Measurements from ENCODE around the gene OGFRL1.

The OGFRL1 gene

GRCh38 chr6:71330501-71330900 is 41.9 kb downstream of the OGFRL1 start:
- no peak overlapping the region for H3K4me3 ChIP-seq (ENCODE audit: low read depth, low read length)
- TF ChIP-seq CTCF (IDR thresholded peaks at IDR 0.05; ENCODE audit: control insufficient read depth, extremely low read depth, insufficient read depth): no peak
- DNase-seq (ENCODE audit: low read depth): no peak

GRCh38 chr6:71332012-71332411 is 43.4 kb downstream of the OGFRL1 start:
- DNase-seq (ENCODE audit: low read depth): no peak
- TF ChIP-seq CTCF (IDR thresholded peaks at IDR 0.05; ENCODE audit: control insufficient read depth, extremely low read depth, insufficient read depth): no peak
- no peak overlapping the region for H3K4me3 ChIP-seq (ENCODE audit: low read depth, low read length)

GRCh38 chr6:71333050-71333449 is 44.4 kb downstream of the OGFRL1 start:
- H3K4me3 ChIP-seq (ENCODE audit: low read depth, low read length): no peak overlapping the region
- DNase-seq (ENCODE audit: low read depth): no peak
- no peak for TF ChIP-seq CTCF (IDR thresholded peaks at IDR 0.05; ENCODE audit: control insufficient read depth, extremely low read depth, insufficient read depth)

GRCh38 chr6:71333697-71334096 is 45.1 kb downstream of the OGFRL1 start:
- TF ChIP-seq CTCF (IDR thresholded peaks at IDR 0.05; ENCODE audit: control insufficient read depth, extremely low read depth, insufficient read depth): no peak
- no peak for DNase-seq (ENCODE audit: low read depth)
- no peak overlapping the region for H3K4me3 ChIP-seq (ENCODE audit: low read depth, low read length)

GRCh38 chr6:71334768-71335167 is 46.2 kb downstream of the OGFRL1 start:
- H3K4me3 ChIP-seq (ENCODE audit: low read depth, low read length): no peak overlapping the region
- DNase-seq (ENCODE audit: low read depth): no peak
- no peak for TF ChIP-seq CTCF (IDR thresholded peaks at IDR 0.05; ENCODE audit: control insufficient read depth, extremely low read depth, insufficient read depth)

- no peak for DNase-seq (ENCODE audit: low read depth)
- TF ChIP-seq CTCF (IDR thresholded peaks at IDR 0.05; ENCODE audit: control insufficient read depth, extremely low read depth, insufficient read depth): no peak
Observed at GRCh38 chr6:71335544-71335943, 46.9 kb downstream of the OGFRL1 start.

GRCh38 chr6:71336901-71337300 is 48.3 kb downstream of the OGFRL1 start:
- no peak for DNase-seq (ENCODE audit: low read depth)
- H3K4me3 ChIP-seq (ENCODE audit: low read depth, low read length): no peak overlapping the region
- TF ChIP-seq CTCF (IDR thresholded peaks at IDR 0.05; ENCODE audit: control insufficient read depth, extremely low read depth, insufficient read depth): no peak

More at GRCh38 chr6:71335544-71335943, 46.9 kb downstream of the OGFRL1 start:
- no peak overlapping the region for H3K4me3 ChIP-seq (ENCODE audit: low read depth, low read length)
